ENCODE data around the gene CAMK1D.

Gene CAMK1D

DNA sequence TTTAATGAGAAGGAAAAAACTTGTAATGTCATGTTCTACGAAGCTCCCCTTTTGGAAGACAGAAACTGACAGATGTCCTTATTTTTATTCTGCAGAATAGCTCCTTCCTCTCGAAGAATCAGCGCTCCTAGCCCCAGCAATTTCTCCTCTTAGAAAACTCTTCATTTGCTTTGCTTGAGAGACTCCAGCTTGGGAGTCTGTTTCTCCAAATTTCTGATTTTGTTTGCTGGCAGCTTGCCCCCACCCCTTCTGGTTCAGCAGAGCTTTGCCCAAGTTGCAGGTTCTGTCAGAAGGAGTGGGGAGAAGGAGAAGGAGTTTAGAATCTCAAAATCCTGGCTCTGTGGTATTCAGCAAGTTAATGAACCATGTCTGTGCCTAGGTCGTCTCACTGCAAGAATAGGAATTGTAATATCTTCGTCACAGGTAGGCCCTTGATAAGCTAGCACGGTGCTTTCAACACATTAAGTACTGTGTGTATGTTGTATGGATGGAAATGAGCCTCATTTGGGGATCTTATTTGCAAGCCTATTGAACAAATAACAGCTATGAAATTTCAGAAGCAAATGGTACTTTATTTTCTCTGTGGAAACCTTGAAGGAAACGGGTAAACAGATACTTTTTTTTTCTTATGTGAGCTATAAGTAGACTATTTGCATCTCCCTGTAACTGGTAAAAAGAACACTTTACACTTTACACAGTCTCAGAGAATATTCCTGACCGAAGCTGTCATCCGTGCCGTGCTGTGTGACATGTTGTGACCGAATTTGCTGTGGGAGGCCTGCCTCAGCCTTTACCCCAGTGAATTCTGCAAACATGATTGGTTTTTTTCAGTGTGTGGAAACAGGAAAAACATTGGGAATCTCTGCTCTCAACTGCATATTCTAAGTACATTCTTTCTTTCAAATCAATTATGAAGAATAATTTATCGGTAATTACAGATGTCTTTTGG lies 290.9 kb downstream of the CAMK1D start:
- H3K36me3 ChIP-seq, result no peaks in the 10 kb centered on the region
- TF ChIP-seq, protein P1, sequence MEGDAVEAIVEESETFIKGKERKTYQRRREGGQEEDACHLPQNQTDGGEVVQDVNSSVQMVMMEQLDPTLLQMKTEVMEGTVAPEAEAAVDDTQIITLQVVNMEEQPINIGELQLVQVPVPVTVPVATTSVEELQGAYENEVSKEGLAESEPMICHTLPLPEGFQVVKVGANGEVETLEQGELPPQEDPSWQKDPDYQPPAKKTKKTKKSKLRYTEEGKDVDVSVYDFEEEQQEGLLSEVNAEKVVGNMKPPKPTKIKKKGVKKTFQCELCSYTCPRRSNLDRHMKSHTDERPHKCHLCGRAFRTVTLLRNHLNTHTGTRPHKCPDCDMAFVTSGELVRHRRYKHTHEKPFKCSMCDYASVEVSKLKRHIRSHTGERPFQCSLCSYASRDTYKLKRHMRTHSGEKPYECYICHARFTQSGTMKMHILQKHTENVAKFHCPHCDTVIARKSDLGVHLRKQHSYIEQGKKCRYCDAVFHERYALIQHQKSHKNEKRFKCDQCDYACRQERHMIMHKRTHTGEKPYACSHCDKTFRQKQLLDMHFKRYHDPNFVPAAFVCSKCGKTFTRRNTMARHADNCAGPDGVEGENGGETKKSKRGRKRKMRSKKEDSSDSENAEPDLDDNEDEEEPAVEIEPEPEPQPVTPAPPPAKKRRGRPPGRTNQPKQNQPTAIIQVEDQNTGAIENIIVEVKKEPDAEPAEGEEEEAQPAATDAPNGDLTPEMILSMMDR (IDR thresholded peaks at IDR 0.05), result no peak
- H3K9me3 ChIP-seq, result no peaks in the 10 kb centered on the region
- intact Hi-C loops (cut with DNase I; ENCODE audit: low total_unique reads), result no loop called here
- DNase-seq, result no peak
- H3K27me3 ChIP-seq, result no peaks in the 10 kb centered on the region
- H3K27ac ChIP-seq, result no peak overlapping the region
- H3K4me3 ChIP-seq, result no peak overlapping the region
- no peaks in the 10 kb centered on the region for H3K4me1 ChIP-seq

DNA sequence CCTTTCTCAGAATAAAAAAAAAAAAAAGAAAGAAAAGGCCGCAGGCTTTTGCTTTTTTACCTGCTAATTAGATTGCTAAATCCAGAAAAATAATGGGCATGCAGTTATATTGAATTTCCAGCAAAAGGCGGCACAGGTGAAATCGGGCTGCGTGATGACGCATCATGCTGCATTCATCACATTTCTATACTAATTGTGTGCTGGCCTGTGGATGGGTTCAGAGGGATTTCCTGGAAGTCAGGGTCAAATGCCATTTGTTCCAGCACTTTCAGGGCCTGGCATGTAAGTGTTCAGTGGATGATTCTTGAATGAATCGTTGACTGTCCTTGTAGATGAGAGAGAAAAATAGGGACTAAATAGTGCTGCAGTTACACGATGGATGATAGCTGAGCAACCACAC lies 292.7 kb downstream of the CAMK1D start:
- Histone ChIP-seq H3K27ac (no peak overlapping the region), H3K27me3 (no peaks in the 10 kb centered on the region), H3K4me1 (no peaks in the 10 kb centered on the region), H3K4me3 (no peak overlapping the region), H3K9me3 (no peaks in the 10 kb centered on the region), H3K36me3 (no peaks in the 10 kb centered on the region)
- TF ChIP-seq, protein P1 (IDR thresholded peaks at IDR 0.05), result no peak
- intact Hi-C loops (cut with DNase I; ENCODE audit: low total_unique reads), result no loop called here
- no peak for DNase-seq

DNA sequence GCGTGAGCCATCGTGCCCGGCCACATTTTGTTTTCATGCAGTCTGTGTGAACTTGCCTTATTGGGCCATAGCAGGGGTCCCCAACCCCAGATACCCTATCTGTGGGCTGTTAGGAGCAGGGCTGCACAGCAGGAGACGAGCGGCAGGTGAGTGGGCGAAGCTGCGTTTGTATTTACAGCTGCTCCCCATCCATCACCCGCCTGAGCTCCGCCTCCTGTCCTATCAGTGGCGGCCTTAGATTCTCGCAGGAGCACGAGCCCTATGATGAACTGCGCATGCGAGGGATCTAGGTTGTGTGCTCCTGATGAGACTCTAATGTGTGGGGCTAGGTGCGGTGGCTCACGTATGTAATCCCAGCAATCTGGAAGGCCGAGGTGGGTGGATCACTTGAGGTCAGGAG lies 293.9 kb downstream of the CAMK1D start:
- TF ChIP-seq, protein P1 (IDR thresholded peaks at IDR 0.05), result no peak
- H3K27me3 ChIP-seq, result no peaks in the 10 kb centered on the region
- H3K36me3 ChIP-seq, result no peaks in the 10 kb centered on the region
- H3K9me3 ChIP-seq, result no peaks in the 10 kb centered on the region
- DNase-seq, result no peak
- no peak overlapping the region for H3K27ac ChIP-seq
- no peak overlapping the region for H3K4me3 ChIP-seq
- intact Hi-C loops (cut with DNase I; ENCODE audit: low total_unique reads), result no loop called here
- no peaks in the 10 kb centered on the region for H3K4me1 ChIP-seq

DNA sequence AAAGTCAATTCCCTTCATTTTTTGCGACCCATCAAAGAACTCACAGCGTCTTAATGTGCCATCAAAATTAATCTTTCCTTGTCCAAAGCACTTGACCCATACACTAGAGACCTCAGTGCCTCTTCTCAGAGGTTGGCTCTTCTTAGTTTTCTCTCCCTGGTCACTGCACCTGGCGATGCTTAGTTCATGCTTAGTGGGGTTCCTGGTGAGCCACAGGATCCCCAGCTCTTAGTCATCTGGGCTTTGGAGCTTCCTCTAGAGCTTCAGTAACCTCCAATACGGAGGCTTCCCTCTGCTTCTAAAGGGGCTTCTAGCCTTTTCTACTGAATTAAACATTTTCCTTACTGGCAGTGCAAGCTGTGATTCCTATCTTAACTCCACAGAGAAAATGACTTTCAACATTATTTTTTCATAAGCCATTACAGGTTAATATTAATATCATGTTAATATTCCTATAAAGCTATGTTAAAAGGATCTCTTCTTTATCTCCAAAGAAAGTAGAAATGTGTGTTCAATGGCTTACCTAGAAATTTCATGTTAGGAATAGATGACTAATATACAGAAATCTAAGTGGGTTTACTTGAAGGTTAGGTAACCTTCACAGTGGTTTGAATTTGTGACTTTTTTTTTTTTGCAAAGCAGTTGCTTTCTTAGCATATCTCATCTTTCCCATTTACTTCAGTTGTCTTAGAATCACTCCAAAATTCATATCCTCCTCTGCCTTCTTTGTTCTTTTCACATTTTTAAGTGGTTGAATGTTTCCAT lies 295.2 kb downstream of the CAMK1D start:
- no peaks in the 10 kb centered on the region for H3K36me3 ChIP-seq
- intact Hi-C loops (cut with DNase I; ENCODE audit: low total_unique reads), result no loop called here
- H3K4me3 ChIP-seq, result no peak overlapping the region
- DNase-seq, result no peak
- H3K27me3 ChIP-seq, result no peaks in the 10 kb centered on the region
- TF ChIP-seq, protein P1 (IDR thresholded peaks at IDR 0.05), result no peak
- H3K4me1 ChIP-seq, result no peaks in the 10 kb centered on the region
- H3K27ac ChIP-seq, result no peak overlapping the region
- H3K9me3 ChIP-seq, result no peaks in the 10 kb centered on the region

DNA sequence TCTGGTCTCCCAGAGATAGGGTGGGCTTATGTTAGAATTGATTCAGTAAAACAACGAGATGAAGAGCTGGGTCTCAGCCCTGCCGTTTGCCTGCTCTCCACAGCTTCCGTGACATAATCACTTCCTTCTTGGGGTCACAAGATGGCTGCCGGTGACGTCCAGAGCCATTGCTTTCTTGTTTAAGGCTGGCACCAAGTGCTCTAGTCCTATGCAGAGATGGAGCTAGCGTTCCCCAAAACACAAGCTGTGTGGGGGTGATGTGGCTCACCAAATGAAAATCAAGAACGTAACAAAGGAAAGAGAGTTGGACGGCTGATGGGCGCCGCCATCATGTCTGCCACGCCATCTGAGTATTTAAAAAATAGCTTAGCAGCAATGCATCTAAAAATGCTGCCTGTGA lies 296.1 kb downstream of the CAMK1D start:
- no peaks in the 10 kb centered on the region for H3K9me3 ChIP-seq
- no peaks in the 10 kb centered on the region for H3K27me3 ChIP-seq
- intact Hi-C loops (cut with DNase I; ENCODE audit: low total_unique reads), result no loop called here
- no peaks in the 10 kb centered on the region for H3K36me3 ChIP-seq
- H3K4me3 ChIP-seq, result no peak overlapping the region
- H3K4me1 ChIP-seq, result no peaks in the 10 kb centered on the region
- DNase-seq, result no peak
- TF ChIP-seq, protein P1 (IDR thresholded peaks at IDR 0.05), result no peak
- no peak overlapping the region for H3K27ac ChIP-seq
